T-helper 1 cell treated with Interleukin-12 subunit alpha and Interleukin-12 subunit beta and Interleukin-4 antibody, amounts not matched to agents 30 ng/mL and 1 ng/mL, for 36 hours (primary cell): ENCODE data around the gene SERPINH1. TPM values are rescaled to one million over a fixed set of nuclear protein-coding genes. Genes with fewer than 3 reads are reported as not detected.

Experiments
- intact Hi-C: fragments of 100-400 bp; cut with micrococcal nuclease; formaldehyde crosslinking; loops from one replicate; pipeline ENCODE4 v1.15.1; 2024
- total RNA-seq: library from RNA; stranded (reverse); gene quantifications from 2 replicates; pipeline ENCODE4 v1.2.3, GENCODE V29; 2022

Gene SERPINH1
- total RNA-seq, 1 donor from 2014 or later: 17.1 TPM

GRCh38 chr11:75531325-75531724 lies 30.7 kb upstream of the SERPINH1 start:
- intact Hi-C loops: loop anchor here (5.0 kb wide), 1 partner anchor 46 kb away; no protein-coding TSS in a partner anchor

- intact Hi-C loops: loop anchor here (1.0 to 5.0 kb wide), 7 partner anchors 45 to 252 kb away; partner anchors contain the start of gene RPS3
These were observed 29.6 kb upstream of the SERPINH1 start for GRCh38 chr11:75532200-75533048.

DNA sequence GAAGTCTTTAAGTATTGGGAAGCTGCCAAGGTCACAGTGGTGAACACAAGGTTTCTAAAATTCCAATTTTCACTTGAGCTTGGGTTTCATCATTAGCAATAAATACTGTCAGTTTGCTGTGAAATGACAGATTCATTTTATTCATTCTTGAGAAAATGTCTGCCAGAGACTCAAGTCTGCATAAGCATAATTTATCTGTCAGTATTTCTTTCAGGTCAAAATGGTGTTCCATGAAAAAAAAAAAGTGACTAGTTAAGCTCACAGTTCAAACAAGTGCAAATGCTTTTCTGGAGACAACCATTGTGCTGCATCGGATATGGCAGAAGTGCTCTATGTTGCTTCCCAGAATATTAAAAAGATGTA lies 28.2 kb upstream of the SERPINH1 start:
- intact Hi-C loops: loop anchor here (2.0 to 5.0 kb wide), 2 partner anchors 43 to 135 kb away; partner anchors contain the start of gene RPS3

GRCh38 chr11:75534259-75535069 lies 27.6 kb upstream of the SERPINH1 start:
- intact Hi-C loops: loop anchor here (5.0 kb wide), 1 partner anchor 43 kb away; no protein-coding TSS in a partner anchor

DNA sequence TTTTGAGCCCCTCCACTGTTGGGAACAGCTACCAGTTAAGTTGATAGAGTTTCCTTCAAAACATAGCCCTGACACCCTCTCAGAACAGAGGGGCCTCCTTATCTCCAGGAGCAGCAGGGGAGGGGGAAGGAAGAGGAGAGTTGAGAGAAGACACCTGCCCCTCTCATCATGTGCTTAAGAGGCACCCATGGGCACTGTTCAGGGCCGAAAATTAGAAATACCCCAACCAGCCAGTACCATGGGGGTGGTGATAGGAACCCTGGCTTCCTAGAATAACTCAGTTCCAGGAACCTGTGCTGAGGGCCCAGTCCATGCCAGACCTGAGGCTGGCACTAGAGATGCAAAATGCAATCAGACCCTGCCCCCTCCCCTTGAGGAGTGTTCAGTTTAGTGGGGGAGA lies 27.0 kb upstream of the SERPINH1 start:
- intact Hi-C loops: no loop called here

- intact Hi-C loops: loop anchor here (1.0 kb wide), 1 partner anchor 25 kb away; the partner anchor contains the start of gene SERPINH1
These were observed 25.0 kb upstream of the SERPINH1 start for GRCh38 chr11:75536786-75537641.

GRCh38 chr11:75537740-75538139 lies 24.3 kb upstream of the SERPINH1 start:
- intact Hi-C loops: loop anchor here (1.0 kb wide), 1 partner anchor 25 kb away; the partner anchor contains the start of gene SERPINH1

DNA sequence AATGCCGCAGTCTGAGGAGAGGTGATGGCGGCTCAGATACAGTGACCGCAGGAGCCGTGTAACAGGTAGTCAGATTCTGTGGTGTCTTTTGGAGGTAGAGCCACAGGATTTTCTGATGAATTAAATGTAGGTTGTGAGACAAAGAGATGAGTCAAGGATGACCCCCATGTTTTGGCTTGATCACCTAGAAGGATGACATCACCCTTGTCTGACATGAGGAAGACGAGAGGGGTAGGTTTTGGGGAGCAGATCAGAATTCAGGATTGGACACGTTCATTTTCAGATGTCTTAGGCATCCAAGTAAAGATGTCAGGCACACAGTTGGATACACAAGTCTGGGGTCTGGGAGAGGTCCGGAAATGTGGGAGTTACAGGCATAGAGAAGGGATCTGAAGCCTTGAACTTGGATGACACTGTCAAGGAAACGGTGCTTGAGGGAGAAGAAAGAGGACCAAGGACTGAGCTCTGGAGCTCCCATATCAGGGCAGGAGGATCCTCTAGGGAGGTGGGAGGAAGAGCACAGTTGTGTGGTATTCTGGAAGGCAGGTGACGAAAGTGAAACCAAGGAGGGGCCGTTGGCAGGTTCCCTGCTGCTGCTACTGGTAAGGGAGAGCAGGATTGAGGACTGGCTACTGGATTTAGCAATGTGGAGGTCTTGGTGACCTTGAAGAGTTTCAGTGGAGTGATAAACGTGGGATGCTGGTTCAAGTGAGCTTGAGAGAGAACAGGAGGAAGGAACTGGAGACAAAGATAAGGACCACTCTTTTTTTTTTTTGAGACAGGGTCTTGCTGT lies 23.7 kb upstream of the SERPINH1 start:
- intact Hi-C loops: no loop called here

DNA sequence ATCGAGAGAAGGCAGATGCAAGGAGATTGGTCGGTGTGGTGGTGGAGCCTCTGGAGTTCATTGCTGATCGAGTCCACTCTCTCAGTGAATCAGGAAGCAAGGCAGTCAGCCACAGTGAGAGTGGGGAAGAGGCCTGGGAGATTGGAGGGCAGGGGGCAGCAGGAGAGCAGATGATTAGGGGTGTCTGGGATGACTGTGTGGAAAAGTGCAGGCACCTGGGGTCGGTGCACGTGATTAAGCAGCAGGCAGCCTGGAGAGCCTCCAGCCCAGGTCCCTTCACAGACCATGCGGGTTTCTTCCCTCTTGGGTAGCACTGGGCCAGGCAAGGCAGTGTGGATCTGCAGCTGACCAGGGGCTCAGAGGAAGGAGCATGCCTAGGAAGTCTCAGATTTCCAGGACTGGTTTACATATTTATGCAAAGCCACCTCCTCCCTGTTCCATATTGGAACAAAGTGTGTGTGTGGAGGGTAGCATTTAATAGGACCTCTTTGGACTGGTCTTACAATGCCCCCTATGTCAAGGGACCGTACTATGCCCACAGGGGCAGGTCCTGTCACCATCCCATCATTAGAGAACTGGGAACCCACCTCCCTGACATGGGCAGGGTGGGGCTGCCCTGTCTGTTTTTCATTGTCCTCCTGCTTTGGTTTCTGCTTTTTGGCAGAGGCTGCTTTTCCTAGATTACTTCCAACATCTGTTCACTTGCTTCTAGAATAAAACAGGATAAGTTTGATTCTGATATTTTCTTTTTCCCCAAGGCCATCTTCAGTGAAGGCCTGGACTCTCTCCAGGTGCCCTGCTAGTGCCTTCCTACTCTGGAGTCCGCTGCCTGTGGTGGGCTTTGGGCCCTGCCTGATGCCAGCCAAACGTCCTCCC lies 22.4 kb upstream of the SERPINH1 start:
- intact Hi-C loops: no loop called here

- intact Hi-C loops: no loop called here
These were observed 20.6 kb upstream of the SERPINH1 start for GRCh38 chr11:75541193-75542087.

DNA sequence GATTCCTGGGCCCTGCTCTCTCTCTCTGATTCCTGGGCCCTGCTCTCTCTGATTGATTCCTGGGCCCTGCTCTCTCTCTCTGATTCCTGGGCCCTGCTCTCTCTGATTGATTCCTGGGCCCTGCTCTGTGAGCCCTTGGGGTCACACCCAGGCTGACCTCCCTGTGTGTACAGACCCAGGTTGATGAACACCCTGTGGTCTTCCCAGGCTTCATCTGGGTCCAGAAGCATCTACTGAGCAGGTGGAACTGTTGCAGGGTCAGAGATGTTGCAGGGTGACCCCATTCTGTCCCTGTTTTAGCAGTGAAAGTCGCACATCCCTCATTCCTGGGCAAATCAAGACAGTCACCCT lies 20.0 kb upstream of the SERPINH1 start:
- intact Hi-C loops: no loop called here

DNA sequence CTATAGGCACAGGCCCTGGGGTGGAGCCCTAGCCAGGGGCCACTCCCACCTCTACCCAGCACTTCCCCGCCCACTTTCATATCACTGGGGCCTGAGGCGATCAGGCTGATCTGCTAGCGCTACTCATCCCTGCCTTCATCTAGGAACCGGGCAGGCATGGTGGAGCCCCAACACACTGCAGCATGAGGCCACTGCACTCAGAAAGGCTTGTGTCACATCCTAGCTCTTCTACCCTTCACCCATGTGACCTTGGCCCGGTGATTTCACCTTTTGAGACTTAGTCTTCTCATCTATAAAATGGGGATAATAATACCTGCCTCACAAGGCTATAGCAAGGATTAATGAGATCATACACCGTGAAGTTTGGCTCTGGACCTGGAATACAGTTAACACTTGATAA lies 18.2 kb upstream of the SERPINH1 start:
- intact Hi-C loops: no loop called here

GRCh38 chr11:75547177-75547576 lies 14.9 kb upstream of the SERPINH1 start:
- intact Hi-C loops: loop anchor here (1.0 kb wide), 3 partner anchors 30 to 320 kb away; no protein-coding TSS in a partner anchor

GRCh38 chr11:75547617-75548058 lies 14.4 kb upstream of the SERPINH1 start:
- intact Hi-C loops: loop anchor here (1.0 kb wide), 3 partner anchors 30 to 320 kb away; no protein-coding TSS in a partner anchor

DNA sequence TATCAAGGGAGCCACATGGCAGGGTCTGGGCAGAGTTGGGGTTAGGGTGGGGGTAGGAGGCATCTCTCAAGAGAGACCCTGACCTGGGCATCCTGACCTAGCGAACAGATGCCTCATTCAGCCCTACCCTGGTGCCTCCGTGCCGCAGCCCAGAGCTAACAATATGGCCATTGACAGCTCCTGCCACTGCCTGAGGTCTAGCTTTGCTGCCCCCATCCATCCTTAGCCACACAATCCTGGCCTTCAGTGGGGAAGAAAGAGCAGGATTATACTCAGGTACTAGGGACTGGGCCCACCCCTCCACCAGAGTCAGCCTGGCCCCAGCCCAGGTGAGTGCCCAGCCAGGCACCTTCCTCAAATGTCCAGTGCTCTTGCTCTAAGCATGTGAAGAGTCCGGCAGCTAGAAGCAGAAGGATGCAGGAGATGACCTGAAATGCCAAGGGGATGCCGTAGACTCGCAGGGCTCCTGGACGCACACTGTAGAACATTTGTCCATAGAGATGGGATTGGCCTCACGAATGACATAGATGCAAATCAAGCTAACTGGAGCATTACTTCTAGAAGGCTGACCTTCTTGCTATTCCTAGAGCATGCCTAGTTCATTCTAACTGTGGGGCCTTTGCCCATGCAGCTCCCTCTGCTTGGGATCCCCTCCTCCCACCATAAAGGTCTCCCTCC lies 13.3 kb upstream of the SERPINH1 start:
- intact Hi-C loops: no loop called here

DNA sequence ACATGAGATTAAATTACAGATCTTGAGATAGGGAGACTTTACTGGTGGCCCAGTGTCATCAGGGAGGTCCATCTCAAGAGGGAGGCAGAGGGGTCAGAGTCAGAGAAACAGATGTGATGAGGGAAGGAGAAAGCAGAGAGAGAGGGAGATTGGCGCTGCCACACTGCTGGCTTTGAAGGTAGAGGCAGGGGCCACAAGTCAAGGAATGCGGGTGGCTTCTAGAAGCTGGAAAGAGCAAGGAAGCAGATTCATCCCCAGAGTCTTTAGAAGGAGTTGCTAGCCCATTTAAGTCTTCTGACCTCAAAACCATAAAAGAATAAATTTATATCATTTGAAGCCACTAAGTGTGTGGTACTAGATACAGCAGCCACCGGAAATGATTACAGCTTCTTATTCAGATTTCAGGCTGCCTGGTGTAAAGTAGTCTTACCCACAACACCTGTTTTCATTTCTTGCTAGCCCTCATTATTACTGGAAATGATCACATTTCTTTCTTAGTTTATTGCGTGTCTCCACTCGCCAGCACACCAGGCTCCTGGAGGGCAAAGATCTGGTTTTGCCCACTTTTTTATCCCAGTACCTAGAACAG lies 12.6 kb upstream of the SERPINH1 start:
- intact Hi-C loops: no loop called here

DNA sequence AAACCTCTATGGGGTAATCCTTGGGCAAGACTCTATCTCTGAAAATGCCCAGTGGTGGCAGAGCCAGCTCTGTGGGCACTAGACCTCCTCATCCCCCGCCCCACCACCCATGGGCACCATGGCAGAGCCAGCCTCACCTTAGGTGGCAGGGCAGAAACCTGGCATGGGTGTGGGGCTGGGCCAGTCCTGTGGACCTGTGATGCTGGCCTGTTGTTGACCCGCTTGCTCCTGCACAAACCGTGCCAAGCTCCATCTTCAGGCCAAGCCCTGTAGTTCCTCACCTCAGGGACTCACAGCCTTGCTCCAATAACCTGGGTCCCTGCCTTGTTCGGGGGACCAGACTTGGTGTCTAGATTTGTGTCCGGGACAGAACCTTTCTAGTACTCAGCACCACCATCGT lies 8.9 kb upstream of the SERPINH1 start:
- intact Hi-C loops: no loop called here
